Measurements from ENCODE around the gene PLAAT1.

PLAAT1 gene

DNA sequence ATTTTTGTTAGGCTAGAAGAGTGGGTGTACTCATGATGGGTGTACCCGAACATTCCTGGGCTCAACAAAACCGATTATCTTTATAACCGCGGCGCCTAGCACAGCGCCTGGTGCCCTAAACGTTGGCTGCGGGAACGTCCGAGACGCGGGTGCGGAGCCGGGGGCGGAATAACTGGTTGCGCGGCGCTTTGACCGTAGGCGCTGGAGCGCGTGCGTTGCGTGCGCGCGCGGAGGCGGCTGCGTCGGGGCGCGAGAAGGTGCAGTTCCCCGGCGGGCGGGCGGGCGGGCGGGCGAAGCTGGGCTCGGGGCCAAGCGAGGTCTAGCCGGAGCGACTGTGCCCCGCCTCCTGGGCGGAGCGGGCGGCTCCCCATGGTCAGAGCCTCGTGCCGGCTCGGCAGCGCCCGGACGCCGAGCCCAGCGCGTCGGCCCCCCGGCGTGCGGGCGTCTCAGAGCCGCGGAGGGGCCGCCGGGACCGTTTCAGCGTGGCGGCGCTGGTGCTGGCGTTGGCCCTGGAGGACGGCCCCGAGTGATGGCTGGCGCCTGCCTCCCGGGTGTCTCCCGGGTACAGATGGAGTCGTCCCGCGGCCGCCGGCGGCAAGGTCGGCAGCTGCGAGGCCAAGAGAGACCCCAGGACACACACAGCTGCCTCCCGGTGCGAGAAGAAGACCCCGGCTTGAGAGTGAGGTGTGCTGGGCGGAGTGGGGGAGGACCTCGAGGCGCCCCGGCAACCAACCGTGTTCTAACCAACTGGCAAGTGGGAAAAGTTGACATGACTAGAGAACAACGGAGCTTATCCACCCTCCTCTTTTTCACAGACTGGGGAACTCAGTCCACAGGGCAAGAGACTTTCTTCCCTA, at the start of gene PLAAT1:
TSS of gene PLAAT1 (plus strand) at position 373 of the 857 bp plus-strand sequence. CDS start 14,429 bp downstream, outside the sequence.
- no peak for DNase-seq

DNA sequence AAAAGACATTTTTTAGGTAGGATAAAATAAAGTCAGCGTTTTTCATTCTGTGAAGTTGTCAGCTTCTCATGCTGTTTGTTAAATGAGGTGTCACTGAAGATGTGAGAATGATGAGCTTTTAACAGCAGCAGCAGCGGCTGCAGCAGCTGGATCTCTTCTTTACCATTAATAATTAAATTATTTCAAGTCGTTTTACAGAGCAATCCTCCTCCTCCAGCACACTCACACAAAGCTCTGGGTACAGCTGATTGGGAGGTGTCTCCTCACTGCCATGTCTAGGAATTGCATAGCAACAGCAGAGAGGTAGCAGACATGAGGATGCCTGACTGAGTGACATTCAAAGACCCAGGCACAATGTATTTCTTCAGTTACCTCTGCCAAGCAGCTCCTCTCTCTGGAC, 46.7 kb upstream of the PLAAT1 start:
- DNase-seq: no peak

DNA sequence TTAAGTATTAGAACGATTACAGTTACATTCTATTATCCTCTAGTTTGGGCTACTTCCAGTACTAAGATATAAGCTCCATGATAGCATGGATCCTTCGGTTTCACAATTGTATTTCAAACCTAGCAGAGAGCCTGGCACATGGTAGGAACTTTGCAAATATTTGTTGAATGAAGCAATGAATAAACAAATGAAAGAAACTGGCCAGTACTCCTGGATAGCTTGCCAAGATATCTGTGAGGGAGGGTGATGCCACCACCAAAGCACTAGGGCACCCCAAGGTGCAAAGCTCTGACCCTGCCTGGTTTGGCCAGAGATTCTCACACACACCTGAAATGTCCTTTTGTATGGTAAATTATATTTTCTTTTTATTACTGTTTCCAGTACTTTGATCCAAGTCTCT, 44.3 kb upstream of the PLAAT1 start:
- no peak for DNase-seq

DNA sequence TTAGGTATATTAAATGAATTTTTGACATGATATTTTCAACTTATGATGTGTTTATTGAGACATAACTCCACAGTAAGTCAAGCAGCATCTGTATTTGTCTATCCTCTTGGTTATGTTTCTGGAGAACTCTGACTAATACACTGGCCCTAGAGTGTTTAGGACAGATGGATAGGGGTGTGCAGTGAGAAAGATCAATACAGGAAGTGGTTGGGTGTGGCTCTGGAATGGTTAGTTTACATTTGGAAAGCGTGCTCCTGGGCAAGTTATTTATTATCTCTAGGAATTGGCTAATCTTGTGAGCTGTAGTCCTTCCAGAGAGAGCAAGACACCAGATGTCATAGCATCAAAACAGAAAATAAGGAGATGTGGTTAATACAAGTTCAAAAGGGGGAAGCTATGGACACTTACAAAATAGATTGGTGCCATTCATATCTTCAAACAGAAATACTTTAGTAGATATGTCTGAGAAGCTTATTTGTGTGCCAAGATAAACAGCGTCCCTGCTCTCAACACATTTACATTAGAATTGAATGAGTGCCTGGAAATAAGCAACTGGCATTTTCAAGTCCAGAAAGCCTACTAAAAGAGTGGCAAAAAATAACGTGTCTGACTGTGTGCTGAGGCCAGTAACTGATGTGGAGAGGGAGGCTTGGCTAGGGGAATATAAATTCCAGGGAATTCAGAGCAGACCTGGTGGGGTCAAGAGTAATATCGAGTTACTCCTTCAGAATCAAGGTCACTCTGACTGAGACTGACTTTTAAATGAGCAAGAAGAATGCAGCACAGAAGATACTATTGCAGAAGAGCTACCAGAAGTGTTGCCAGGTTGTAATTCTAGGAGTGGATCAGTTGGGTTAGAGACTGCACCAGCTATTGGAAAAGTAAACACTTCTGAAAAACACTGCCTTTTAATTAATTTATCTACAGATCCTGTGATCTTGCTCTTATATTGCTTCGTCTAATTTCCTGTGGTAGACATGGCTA, 33.4 kb upstream of the PLAAT1 start:
- no peak for DNase-seq

DNA sequence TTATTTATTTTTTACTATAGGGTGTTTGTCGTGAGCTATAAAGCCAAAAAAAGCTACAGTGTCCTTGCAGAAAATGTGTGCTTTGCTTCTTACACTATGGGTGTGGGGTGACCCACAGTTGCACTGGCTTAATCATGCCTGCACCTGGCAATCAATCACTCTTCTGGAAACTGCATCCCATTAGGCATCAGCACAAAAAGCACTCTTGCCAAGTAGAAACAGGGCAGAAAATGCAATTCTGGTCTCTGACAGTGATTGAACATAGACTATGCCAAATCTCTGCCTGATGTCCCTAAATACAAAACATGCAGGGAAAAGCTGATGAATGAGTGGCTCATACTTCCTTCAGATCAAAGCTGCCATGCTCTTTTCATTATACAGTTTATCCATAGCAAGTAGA, 30.4 kb upstream of the PLAAT1 start:
- no peak for DNase-seq

DNA sequence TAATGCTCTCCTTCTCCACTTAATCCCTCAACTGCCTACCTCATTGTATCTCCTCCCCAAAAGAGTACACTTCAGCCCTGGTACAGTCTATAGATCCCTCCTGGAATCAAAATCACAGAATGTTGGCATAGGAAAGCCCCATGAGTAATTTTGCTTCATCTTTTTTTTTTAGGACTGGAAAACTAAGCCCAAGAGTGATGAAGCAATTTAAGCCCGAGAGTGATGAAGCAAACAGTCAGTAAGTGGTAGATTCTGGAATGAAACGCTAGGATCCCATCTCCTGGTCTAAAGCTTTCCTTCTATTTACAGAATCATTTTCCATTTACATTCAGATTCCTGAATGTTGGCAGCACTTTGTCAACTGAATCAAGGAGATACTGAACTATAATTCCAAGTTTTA, 29.8 kb upstream of the PLAAT1 start:
- DNase-seq: no peak

DNA sequence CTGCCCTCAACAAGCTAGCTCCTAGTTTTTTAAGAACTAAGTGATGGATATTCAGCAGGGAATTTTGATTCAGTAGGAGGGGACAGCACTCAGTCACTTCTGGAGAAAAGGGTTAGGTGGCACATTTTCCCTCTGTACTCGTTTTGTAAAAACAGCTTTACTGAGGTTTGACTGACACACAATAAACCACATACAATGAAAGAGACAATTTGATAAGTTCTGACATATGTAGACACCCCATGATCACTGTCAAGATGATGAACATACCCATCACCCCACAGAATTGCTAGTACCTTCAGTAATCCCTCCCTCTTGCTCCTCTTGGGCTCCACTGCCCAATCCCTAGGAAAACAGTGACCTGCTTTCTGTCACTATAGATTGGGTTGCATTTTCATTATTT, 29.0 kb upstream of the PLAAT1 start:
- no peak for DNase-seq

DNA sequence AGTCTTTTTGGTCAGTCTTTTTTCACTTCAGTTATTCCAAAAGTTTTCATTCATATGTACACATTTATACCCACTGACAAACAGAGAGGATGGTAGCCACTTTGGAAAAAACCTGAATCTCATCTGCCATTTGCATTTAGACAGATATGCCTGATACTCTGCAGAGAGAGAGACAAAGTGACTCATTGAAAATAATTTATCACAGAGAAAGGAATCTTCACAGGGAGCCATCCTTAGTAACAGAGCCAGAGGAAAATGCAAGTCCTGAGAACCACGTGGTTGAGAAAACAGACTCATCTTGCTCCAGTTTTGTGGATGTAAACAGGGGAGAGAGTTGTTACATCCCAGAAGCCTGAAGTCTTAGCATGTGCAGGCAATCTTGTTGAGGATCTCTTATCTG, 28.2 kb upstream of the PLAAT1 start:
- DNase-seq: no peak

DNA sequence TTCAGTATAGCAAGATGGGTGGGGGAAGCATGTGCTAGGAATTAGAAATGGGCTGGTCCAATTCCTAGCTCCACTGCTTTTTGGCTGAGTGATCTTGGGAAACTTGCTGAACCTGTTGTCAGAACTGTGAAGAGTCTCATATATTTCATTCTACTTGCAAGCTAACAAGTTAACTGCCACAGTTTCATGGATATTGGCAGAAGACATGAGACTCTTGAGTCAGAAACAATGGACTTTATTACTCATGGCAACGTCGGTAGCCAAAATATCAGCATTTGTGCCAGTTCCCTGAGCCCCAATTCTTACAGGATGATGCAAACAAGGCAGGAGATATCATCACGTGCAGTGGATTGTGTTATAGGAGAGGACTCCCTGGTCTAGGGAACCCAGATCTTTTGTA, 26.6 kb upstream of the PLAAT1 start:
- no peak for DNase-seq

DNA sequence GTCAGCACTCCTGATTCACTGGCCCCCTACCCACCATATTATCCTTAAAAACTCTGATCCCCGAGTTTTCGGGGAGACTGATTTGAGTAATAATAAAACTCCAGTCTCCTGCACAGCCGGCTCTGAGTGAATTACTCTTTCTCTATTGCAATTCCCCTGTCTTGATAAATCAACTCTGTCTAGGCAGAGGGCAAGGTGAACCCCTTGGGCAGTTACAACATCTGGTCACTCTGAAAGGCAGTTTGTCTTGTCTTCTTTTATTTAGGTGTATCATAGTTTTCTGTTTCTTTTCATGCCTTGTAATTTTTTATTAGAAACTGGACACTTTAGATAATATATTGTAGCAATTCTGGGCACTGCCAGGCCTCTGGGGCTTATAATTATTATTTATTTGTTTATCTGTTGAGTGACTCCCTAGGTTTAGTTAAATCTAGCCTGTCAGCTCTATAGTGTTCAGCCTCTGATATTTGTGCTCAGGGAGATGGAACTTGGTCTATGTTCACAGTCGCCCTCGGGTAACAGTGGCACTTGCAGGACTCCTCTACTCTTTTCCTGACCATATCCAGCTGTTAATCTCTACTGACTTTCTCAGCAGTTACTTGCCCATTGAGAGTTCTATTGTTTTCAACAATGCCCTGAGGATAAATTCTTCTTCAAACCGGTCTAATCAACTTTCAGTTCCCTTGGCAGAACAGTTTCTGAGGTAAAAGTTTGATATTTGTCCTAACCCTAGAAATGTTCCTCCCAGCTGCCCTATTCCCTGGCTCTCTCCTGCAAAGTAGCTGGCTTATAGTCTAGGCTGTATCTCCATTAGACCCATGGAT, 15.5 kb upstream of the PLAAT1 start:
- no peak for DNase-seq

DNA sequence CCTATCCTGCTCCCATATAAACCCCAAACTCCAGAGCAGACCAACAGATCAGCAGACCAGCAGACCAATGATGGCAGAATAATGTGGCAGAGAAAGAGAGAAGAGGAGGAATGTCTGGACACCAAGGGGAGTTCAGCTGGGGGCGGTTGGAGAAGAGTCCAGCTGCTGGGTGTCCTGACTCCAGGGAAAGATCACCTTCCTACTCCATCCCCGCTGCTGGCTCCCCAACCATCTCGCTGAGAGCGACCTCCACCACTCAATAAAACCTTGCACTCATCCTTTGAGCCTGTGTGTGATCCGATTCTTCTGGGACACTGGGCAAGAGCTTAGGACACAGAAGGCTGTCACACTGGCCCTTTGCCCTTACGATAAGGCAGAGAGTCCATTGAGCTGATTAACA, 12.8 kb upstream of the PLAAT1 start:
- DNase-seq: no peak

DNA sequence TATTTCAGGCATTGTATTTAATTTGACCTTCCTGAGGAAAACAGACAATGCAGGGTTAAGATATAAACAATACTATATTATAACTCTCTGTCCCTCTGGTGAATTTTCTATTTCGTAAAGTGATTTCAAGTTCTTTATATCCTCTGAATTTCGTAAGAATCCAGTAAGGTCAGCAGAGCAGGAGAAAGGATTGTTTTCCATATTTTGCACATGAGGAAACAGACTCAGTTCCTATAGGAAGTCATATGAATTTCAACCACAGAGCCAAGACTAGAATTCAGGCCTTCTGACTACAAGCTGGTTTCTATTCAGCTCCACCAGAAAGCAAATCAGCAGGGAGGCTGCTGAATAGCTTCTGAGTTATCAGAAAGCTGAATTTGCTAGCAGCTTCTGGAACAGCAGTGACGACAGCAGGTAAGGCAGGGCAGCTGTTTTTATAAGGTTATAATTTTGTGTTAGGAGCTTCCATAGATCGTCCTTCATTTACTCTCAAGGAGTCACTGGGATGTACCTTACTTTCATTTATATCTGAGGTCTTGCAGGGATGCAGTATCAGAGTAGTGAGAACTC, 11.1 kb upstream of the PLAAT1 start:
- no peak for DNase-seq

DNA sequence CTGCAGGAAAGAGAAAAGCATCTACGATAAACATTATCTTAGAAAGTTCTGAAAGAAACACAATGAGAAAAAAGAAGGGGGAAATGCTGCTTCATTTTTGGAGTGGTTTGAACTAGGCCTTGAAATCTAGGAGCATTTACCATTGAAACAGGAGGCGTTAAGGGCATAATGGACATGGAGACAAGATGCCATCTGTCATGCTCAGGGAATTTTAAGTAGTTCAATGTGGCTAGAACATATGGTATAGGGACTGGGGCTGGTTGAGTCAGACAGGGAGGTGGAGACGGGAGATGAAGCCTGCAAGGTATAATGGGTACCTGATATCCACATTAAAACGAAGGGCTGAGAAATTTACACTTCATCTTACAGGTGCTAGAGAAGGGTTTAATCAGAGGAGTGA, 10.4 kb upstream of the PLAAT1 start:
- DNase-seq: no peak

DNA sequence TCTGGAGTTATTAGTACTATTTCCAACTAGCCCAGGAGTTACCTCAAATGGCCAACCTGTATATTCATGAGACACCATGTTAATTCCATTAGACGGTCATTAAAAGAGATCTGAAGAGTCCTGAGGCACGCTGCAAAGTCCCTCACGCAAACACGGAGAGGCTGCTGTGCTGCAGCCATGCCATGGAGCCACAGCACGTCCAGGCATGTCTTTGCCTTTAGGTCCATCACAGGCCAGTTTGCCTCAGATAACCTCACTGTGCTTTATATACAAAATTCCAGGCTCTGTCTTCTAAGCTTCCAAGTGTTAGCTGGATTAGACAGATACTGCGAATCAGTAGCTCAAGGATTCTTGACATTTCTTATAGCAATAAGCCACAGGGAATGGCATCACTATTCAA, 9.8 kb upstream of the PLAAT1 start:
- no peak for DNase-seq

DNA sequence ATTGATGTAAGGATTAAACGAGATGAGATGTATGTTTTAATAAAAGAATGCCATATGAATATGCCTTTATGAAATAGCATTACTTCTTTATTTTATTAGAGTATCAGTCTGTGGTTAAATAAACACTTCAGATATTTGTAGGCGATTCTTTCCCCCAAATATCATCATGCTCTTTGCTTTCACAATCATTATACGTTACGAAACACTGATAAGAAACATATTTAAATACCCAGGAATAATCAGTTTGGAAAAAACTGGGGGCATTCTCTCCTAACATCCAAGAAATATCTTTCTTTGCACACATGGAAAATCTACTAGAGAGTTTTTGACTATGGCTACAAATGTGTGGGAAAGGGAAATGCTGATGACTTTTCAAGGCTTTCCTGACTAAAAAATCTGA, 4.4 kb upstream of the PLAAT1 start:
- no peak for DNase-seq

DNA sequence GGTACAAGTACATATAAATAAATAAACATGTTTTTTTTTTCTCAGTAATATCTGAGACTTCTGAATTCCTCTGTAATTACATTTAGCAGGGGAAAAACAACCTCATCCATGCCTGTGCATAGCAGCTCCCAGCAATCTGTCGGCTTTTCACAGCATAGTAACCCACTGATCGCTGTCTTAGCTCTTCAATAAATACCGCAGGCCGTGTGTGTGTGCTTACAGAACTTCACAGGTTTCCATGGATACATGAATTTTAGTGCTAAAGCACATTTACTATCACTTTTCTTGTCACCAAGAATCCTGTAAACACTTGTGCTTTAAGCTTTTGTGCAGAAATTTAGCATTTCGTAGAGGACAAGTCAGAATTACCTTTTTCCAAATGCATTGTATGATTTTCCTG, 4.0 kb upstream of the PLAAT1 start:
- no peak for DNase-seq

DNA sequence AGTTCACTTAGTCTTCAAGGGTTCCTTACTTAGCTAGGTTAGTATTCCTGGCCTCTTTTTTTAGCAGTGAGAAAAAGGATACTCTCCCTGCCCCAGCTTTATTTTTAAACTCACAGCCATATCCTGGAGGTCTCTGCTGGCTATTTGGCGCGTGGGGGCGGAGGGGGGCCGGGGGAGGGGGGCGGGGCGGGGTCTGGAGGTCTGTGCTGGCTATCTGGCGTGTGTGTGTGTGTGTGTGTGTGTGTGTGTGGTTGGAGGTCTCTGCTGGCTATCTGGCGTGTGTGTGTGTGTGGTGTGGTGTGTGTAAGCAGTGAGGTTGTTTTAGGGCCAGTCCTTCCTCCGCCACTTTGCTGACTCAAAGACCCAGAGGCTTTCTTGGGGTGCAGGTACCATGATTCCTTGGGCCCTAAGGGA, 579 bp upstream of the PLAAT1 start:
- no peak for DNase-seq

DNA sequence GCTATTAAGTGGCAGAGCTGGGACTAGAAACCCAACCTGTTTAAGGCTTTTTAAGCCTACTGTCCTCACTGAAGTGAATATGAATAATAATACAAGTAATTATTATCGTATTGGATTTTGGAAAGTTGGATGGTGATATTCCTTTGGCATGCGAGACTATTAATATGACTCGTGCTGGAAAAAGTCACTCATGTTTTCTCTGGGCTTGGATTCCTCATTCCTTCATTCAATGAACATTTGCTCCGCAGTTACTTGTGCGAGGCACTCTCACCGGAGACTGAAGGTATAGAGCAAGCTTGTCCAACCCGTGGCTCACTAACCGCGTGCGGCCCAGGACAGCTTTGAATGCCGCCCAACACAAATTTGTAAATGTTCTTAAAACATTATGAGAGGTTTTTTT, 694 bp downstream of the PLAAT1 start:
- DNase-seq: no peak

DNA sequence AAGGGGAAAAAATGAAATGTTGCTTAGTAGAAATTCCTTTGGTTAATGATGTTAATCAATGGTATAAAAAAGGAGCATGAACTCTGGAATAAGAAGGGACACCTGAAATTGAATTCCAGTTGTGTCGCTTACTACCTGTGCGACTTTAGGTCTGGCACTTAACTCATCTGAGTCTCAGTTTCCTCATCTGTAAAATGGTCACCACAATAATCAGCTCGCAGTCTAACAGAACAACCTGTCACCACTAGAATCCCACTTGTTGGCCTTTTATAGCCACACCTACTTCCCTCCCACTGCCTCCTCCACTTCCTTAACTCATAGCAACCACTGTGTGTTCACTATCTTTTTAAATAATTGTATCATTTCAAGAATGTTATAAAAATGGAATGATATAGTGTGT, 2.5 kb downstream of the PLAAT1 start:
- DNase-seq: no peak

DNA sequence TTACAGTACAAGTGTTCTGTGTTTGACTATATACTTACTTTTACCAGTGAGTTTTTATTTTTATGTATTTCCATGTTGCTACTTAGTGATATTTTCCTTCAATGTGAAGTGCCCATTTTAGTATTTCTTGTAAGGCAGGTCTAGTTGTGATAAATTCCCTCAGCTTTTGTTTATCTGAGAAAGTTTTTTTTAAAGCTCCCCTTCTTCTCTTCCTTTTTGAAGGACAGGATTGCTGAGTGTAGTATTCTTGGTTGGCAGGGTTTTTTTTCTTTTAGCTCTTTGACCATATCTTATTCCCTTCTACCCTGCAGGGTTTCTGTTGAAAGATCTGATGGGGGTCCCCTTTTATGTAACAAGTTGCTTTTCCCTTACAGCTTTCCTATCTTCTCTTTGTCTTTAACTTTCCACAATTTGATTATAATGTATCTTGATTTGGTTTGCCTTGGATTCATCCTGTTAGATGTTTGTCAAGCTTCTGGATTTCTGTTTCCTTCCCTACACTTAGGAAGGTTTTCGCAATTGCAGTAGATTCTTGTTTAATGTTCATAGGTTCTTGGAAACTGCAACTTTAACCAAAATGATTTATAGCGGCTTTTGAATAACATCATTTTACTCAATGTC, 7.9 kb downstream of the PLAAT1 start:
- no peak for DNase-seq

DNA sequence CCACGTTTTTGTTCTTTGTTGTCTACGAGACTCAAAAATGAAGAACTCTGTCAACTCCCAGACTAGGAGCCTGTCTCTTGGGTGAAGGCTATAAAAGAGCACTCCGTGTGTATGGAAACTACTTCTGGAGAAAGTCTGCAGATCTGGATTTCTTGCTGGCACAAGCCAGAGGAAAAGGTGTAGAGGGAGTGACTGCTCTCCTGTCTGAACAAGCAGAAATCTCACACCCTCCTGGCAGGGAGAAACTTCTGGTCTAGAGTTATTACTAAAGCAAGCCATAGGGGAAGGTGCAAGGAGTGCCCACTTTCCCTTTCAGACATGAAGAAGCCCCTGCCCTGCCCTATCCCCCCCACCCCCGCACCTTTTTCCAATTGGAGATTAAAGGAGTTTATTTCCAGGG, 9.5 kb downstream of the PLAAT1 start:
- DNase-seq: no peak

DNA sequence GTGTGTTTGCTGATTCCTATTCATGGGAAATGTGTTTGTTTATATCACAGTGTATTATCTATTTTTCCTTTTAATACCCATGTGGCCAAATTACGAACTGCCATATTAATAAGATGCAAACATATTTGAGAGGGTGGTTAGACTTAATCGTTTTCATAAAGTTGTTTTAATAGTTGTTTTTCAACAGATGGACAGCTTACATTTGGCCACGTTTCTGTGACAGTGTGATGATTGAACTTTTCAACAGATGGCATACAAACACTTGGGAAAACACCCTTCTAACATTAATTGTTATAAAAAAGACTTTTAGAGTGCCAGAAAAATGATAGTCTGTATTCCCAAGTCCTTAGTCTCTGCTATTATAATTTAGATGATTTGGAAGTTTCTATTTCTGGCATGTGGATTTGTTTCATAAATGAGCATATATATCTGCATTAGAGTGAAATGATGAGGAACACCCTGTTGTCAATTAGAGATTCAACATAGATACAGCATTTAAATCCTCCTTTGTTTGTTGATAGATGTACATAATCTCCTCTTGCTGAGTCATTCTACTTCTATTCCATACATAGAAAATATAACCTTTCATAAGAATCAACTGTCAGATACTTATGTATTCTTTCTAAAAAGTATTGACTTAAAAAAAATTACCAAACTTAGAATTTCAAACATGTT, 13.1 kb downstream of the PLAAT1 start:
- no peak for DNase-seq

Data from activated CD8-positive, alpha-beta memory T cell treated with anti-CD3 and anti-CD28 coated beads, Interleukin-2, amount 50 U/mL, for 4 hours (primary cell).